Adrenal gland (tissue), 5 donors: Measurements from ENCODE around the gene HEXA.

Source experiments
- POLR2A ChIP-seq, 2 donors: fragments of 450-650 bp; IDR thresholded peaks; one replicate each; pipeline ENCODE4 v1.6.1; 2017; ENCODE audit warnings: antibody characterized with exemption in 2 of 2, mild to moderate bottlenecking in 2 of 2, moderate library complexity in 1 of 2
- TF ChIP-seq, protein P1 (sequence below), 6 experiments: fragments of 450-650 bp in 4 of 6; fragments of 200-600 bp in 2 of 6; sonication (generic) in 1 of 6; IDR thresholded peaks; 1 replicate in 5 of 6; 2 replicates in 1 of 6; pipeline versions ENCODE4 v1.5.1 to v1.8.0; 2016 to 2021; ENCODE audit warnings: antibody characterized with exemption in 6 of 6, mild to moderate bottlenecking in 2 of 6, moderate library complexity in 1 of 6
- donor health status: DM: no; HTN: no; CAD: no.

DNA sequence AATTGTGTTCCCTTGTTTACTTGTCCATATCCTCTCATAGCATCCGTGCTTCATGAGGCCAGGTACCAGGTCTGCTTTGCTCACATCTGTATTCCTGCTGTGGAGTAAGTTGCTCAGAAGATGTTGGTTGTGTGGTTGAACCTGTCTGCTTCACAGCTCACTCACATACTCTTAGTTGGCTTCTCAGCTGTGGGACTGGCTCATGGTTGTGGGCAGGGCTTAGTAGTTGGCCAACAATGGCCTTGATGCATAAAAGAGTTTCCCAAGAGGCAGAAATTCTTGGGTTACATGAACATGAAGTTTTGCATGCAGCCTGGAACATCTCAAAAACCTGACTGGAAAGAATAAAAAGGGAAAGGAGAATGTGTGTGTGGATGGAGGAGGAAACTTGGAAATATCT lies 72.9 kb downstream of the HEXA start:
- TF ChIP-seq, protein P1, sequence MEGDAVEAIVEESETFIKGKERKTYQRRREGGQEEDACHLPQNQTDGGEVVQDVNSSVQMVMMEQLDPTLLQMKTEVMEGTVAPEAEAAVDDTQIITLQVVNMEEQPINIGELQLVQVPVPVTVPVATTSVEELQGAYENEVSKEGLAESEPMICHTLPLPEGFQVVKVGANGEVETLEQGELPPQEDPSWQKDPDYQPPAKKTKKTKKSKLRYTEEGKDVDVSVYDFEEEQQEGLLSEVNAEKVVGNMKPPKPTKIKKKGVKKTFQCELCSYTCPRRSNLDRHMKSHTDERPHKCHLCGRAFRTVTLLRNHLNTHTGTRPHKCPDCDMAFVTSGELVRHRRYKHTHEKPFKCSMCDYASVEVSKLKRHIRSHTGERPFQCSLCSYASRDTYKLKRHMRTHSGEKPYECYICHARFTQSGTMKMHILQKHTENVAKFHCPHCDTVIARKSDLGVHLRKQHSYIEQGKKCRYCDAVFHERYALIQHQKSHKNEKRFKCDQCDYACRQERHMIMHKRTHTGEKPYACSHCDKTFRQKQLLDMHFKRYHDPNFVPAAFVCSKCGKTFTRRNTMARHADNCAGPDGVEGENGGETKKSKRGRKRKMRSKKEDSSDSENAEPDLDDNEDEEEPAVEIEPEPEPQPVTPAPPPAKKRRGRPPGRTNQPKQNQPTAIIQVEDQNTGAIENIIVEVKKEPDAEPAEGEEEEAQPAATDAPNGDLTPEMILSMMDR (IDR thresholded peaks at IDR 0.05) = no peak
- TF ChIP-seq POLR2A (IDR thresholded peaks at IDR 0.05) = no peak
